Stimulated activated CD8-positive, alpha-beta memory T cell treated with anti-CD3 and anti-CD28 coated beads, Interleukin-7, amount 100 ng/mL, for 1 hour (primary cell): ENCODE results near the gene PPP1R37.

Experiments
- DNase-seq, 2 donors: peaks; one replicate each; pipeline ENCODE4 v3.0.0-alpha.2; 2020; ENCODE audit warnings: low read depth in 2 of 2

PPP1R37 gene

GRCh38 chr19:45153339-45154063, 60.5 kb downstream of the PPP1R37 start:
- no peak for DNase-seq

- DNase-seq = no peak
Measured at GRCh38 chr19:45154064-45154827, 61.3 kb downstream of the PPP1R37 start.

- DNase-seq = no peak
Measured at GRCh38 chr19:45156011-45156630, 63.1 kb downstream of the PPP1R37 start.

- DNase-seq = no peak
Measured at GRCh38 chr19:45156751-45157150, 63.8 kb downstream of the PPP1R37 start.

GRCh38 chr19:45158503-45159209, 65.7 kb downstream of the PPP1R37 start:
- no peak for DNase-seq

GRCh38 chr19:45159210-45159970, 66.4 kb downstream of the PPP1R37 start:
- no peak for DNase-seq

- no peak for DNase-seq
Measured at GRCh38 chr19:45159971-45160324, 67.0 kb downstream of the PPP1R37 start.

- DNase-seq = no peak
Measured at GRCh38 chr19:45160870-45161737, 68.1 kb downstream of the PPP1R37 start, which contains the start of gene NKPD1. Gene NKPD1, minus strand, starts transcription at chr19:45160982. Its CDS starts 832 bp downstream, at chr19:45160150.

- DNase-seq = no peak
Measured at GRCh38 chr19:45161738-45162607, 69.0 kb downstream of the PPP1R37 start.

GRCh38 chr19:45162608-45163143, 69.7 kb downstream of the PPP1R37 start:
- DNase-seq = no peak

GRCh38 chr19:45163156-45163555, 70.2 kb downstream of the PPP1R37 start:
- DNase-seq = no peak

- DNase-seq = no peak
Measured at GRCh38 chr19:45163751-45164460, 70.9 kb downstream of the PPP1R37 start.

- no peak for DNase-seq
Measured at GRCh38 chr19:45164577-45165335, 71.8 kb downstream of the PPP1R37 start.

- DNase-seq = no peak
Measured at GRCh38 chr19:45166723-45167252, 73.8 kb downstream of the PPP1R37 start.

- DNase-seq = no peak
Measured at GRCh38 chr19:45168767-45169351, 75.9 kb downstream of the PPP1R37 start.

GRCh38 chr19:45169602-45170001, 76.6 kb downstream of the PPP1R37 start:
- DNase-seq = no peak
